NCI-H2029 treated with DMSO at 0.1 percent for 48 hours (cell line): ENCODE data around the gene TNRC18.
"Not testable (repeated sequence)": the region's sequence is repeated elsewhere in the genome, so short reads cannot be mapped to it uniquely, and the experiment has no call there.

Experiments
- DNase-seq: peaks from one replicate; lab custom pipeline; 2025; lab: John Stamatoyannopoulos, UW

Gene TNRC18

DNA sequence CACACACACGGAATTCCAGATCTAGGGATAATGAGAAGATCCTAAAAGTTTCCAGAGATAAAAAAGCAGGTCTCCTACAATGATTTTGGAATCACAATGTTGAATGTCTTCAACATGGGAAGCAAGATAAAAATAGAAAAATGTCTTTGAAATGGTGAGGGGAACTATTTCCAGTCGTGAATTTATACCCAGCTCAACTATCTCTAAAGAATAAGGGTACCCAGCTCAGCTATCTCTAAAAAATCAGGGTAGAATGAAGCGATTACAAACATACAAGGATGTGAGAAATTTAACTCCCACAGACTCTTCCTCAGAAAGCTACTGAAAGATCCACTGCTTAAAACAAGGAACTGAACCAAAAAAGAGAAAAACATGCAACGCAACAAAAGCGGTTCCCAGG, 105.0 kb downstream of the TNRC18 start:
- DNase-seq: not testable (repeated sequence)

GRCh38 chr7:5315761-5316160, 107.9 kb downstream of the TNRC18 start:
- DNase-seq: no peak

GRCh38 chr7:5314864-5315263, 108.8 kb downstream of the TNRC18 start:
- no peak for DNase-seq

GRCh38 chr7:5313076-5313885, 110.4 kb downstream of the TNRC18 start:
- DNase-seq: not testable (repeated sequence)

DNA sequence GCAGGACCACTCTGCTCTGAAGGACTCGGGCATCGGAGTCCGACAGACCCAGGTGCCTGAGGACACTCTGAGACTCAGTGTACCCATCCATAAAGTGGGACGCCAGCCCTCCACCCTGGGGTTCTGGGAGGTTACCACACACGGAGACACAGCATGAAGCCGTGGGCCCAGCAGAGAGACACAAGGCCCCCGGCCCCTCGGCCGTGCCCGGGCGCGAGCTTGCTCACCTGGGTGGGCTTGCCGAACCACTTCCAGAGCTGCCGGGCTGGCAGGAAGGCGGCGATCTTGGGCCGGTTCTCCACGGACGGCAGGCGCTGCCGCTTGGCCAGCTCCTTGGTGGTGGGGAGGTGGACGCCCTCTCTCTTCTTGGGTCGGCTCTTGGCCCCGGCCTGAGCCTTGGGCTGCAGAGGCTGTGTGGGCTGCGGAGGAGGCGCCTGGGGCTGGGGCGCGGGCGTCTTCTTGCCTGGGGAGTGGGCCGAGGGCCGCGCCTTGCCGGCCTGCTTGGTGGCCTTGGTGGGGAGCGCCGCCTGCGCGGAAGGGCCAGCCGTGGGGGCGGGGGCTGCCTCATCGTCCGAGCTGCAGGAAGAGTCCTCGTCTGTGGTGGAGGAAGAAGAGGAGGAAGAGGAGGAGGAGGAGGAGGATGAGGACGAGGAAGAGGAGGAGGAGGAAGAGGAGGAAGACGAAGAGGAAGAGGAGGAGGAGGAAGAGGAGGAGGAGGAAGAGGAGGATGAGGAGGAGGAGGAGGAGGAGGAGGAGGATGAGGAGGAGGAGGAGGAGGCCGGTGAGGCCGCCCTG, 111.2 kb downstream of the TNRC18 start:
- DNase-seq: not testable (repeated sequence)

GRCh38 chr7:5310822-5311405, 112.7 kb downstream of the TNRC18 start:
- DNase-seq: no peak

GRCh38 chr7:5309146-5309545, 114.5 kb downstream of the TNRC18 start:
- DNase-seq: no peak

- not testable (repeated sequence) for DNase-seq
These were observed 116.2 kb downstream of the TNRC18 start for GRCh38 chr7:5307221-5308142.

DNA sequence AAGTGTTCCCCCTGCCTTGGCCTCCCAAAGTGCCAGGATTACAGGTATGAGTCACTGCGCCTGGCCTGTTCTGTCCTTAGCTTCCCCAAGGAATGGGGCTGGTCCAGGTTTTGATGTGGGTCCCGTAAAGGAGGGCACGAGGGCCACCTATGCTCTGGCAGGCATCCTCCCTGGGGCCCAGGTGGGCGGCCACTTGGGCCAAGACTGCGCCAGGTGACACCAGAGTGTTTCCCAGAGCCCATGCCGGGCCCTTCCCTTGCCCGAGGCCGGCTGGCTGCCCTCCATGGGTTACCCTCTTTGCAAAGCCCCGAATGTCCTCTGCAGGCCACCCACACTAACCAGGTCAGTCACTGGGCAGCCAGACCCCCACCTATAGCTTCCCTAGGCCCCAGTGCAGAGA, 118.6 kb downstream of the TNRC18 start:
- DNase-seq: not testable (repeated sequence)

DNA sequence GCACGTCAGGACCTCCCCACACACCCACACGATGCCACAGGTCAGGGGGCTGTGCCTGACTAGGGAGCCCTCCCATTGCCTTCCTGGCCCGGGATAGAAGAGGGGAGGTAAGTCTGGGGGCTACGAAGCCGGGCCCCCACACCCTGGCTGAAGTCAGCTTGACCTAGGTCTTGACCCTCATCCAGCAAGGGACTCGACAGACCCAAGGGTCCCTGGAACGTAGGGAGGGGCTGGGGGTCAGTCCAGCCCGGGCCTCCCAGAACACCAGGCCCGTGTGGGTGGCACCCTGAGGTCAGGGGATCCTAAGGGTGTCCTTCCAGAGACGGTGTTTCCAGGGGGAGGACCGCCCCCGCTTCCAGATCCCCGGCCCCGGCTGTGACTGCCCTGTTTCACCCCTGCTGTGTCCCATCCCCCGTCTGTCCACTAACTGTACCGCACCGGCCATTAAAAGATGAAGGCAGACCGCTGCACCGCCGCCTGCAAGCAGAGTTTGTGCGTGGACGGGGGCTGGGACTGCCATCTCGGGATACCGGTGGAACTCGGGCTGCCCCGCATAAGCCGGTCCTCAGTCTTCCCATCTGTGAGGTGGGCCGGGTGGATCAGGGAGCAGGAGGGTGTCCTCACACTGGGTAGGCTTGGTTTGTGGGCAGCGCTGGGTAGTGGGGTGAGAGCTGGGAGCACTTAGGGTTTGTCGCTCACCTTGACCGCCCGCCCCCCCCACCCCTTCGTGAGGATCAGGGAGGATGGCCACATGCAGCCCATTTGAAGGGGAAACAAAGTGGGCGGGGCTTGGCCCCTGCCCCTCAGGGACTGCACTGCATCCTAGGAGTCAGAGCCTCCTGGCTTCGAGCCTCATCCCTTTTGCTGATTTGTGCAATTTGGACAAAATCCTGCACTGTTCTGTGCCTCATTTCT, 119.8 kb downstream of the TNRC18 start:
- no peak for DNase-seq

DNA sequence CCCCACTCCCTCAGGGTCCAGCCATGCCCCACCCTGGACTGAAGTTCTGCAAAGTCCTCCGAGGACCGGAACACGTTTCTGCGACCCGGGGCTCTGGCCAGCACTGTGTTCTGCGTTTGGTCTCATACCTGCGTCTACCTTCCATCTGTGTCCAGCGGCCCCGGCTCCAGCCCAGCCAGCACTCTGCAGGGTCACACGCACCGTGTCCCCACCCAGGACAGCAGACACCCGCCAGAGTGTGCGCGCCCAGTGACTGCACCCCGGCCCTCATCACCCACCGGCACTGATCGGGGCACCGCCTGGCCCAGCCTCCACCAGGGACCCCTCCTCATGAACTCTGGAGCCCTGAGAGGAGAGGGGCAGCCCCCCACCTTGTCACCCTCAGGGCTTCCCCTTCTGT, 120.6 kb downstream of the TNRC18 start:
- DNase-seq: no peak

DNA sequence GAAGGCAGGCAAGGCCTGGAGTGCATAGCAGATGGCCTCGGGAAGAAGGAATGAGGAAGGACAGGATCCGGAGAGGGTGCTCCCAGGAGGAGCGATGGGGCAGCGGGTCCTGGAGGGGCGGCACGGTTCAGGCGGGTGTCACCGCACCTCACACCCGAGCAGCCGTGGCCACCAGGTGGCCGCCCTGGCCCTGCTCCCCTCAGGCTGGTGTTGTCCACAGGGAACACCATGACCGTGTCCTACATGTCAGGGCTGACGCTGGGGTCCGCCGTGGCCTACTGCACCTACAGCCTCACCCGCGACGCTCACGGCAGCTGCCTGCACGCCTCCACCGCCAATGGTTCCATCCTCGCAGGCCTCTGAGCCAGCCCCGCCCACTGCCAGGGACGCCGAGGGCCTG, 121.1 kb downstream of the TNRC18 start:
- no peak for DNase-seq

DNA sequence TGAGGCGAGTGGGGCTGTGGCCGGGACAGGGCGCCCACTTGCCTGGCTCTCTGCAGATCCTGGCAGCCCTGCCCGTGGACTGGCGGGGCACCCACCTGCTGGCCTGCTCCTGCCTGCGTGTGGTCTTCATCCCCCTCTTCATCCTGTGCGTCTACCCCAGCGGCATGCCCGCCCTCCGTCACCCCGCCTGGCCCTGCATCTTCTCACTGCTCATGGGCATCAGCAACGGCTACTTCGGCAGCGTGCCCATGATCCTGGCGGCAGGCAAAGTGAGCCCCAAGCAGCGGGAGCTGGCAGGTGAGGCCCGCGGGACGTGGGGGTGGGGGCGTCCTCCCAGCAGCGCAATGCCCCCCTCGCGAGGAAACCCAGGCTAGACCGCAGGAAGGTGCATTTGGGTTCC, 123.3 kb downstream of the TNRC18 start:
- no peak for DNase-seq

- no peak for DNase-seq
These were observed 126.9 kb downstream of the TNRC18 start for GRCh38 chr7:5296611-5297226.

DNA sequence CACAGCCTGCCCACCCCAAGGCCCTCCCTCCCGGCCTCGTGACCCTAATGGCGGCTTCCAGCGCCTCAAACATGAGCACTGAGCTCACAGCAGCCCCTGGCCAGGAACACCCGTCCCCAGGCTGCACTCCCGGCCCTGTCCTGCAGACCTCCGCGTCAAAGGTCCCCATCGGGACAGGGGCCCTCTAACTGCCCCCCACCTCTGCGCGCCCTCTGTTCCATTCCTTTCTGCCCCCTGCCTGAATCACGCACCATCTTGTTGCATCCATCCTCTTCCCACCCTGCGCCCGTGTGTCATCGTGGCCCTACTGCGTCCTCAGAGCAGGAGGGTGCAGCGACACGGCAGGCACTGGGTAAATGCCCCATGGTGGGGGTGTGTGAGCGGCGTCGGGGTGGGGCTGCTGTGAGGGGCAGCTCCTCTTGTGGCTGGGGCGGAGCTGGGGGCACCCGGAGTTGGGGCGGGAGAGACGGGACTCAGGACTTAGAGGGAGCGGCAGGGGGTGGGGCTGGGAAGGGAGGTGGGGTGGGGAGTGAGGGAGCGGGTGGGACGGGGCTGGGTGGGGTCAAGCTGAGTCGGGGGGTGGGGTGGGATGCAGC, 127.5 kb downstream of the TNRC18 start:
- no peak for DNase-seq

DNA sequence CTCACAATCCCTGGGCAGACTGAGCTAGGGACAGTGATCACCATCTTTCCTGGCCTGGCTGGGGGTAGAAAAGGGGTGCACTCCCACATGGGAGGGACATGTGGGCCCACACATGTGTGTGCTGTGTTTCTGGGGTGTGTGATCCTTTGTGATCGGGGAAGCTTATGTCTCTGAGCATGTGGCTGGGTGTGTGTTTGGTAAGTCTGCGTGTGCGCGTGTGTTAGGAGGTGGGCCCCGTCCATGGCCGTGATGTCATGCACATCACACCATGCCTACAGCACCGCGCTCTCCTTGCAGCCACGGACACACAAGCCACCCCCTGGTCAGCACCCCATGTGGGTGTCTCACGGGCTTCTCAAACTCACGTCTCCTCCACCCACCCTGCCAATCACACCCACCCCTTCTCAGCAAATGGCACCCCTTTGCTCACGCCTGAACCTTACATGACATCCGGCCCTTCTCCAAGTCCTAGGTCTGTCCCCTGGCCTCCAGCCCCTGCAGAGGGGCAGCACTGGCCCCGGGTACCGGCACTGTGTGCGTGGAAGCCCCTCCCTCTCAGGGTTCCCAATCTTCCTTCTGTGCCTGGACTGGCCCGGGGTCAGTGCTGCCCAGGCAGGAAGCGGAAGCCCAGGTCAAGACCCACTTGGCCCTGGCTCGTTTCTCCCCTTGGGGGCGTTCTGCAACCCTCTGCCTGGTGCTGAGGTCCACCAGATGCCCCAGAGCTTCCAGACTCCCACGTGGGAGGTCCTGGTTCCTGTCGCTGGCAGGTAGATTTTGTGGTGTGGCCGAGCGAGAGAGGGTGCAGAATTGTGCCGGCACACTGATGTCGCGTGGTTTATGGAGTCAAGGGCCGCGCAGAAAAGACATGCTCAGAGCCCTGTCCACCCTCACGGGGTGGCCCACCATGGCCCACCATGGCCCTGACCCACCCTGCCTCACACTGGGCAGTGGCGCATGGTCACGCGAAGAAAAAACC, 128.3 kb downstream of the TNRC18 start:
- no peak for DNase-seq

DNA sequence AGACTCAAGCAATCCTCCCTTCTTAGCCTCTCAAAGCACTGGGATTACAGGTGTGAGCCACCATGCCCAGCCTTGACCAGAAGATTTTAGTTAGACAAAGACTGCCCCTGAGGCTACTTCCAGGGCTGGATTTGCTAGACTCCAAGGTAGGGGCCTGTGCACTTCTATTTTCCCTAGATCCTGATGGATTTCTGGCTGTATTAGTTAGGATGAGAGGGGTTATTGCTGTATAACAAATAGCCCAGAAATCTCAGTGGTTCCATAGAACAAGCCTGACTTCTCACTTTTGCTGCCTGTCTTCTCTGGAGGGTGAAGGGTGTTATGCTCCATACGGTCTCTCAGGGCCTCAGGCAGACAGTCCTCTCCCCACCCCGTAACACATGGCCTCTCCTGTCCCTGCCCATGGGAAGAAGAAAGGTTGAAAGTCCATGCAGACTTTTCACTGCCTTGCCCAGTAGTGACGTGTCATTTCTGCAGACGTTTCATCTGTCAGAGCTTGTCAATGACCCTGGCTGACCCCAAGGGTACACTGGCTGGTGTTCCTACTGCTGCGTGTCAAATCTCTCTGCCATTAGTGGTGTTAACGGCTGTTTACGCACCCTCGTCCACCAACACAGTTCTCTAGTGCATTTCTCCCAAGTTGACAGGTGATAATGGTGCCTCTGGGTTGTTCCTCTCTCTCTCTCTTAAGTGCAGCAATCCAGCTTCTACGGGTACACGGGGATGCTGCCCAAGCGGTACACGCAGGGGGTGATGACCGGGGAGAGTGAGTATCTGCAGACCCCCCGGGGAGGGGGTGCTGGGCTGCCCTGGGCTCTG, 129.3 kb downstream of the TNRC18 start:
- DNase-seq: no peak
